CD4-positive, CD25-positive, alpha-beta regulatory T cell (primary cell): ENCODE results near the gene LEKR1. TPM values are rescaled to one million over a fixed set of nuclear protein-coding genes. Genes with fewer than 3 reads are reported as not detected.

Source experiments
- ATAC-seq, 2 donors: fragments of 150-1000 bp; cut with Tn5 transposase; one replicate each; pipeline ENCODE4 v1.10.0; 2021; ENCODE audit warnings: low read depth in 2 of 2, moderate number of reproducible peaks in 2 of 2, moderate library complexity in 1 of 2
- DNase-seq, 3 donors: peaks; one replicate each; pipeline versions ENCODE4 v3.0.0 to v3.0.0-alpha.2; 2012 to 2022; ENCODE audit warnings: mixed read lengths in 1 of 3
- H3K27ac ChIP-seq: one replicate; pipeline ENCODE4 v1.7.0; 2013; ENCODE audit warnings: mild to moderate bottlenecking, low read length; ENCODE audit not compliant: insufficient read depth, poor library complexity, severe bottlenecking
- H3K27me3 ChIP-seq: one replicate; pipeline ENCODE4 v1.7.0; 2013; ENCODE audit warnings: low read length; ENCODE audit not compliant: control insufficient read depth, insufficient read depth
- H3K36me3 ChIP-seq: one replicate; pipeline ENCODE4 v1.7.0; 2013; ENCODE audit warnings: mild to moderate bottlenecking, low read length, moderate library complexity; ENCODE audit not compliant: control insufficient read depth, insufficient read depth
- H3K4me1 ChIP-seq: 2 replicates; pipeline ENCODE4 v1.7.0; 2013; ENCODE audit warnings: mild to moderate bottlenecking, low read length; ENCODE audit not compliant: insufficient read depth, control insufficient read depth, poor library complexity, severe bottlenecking
- H3K4me3 ChIP-seq: one replicate; pipeline ENCODE4 v1.7.0; 2013; ENCODE audit warnings: low read depth, mild to moderate bottlenecking, low read length, moderate library complexity
- H3K9me3 ChIP-seq, 2 experiments: 1 replicate in 1 of 2; 2 replicates in 1 of 2; pipeline ENCODE4 v1.7.0; 2013; ENCODE audit warnings: low read length in 2 of 2, mild to moderate bottlenecking in 1 of 2, moderate library complexity in 1 of 2; ENCODE audit not compliant: control insufficient read depth in 2 of 2
- H3K27ac Mint-ChIP-seq, 3 donors: one replicate each; pipeline ENCODE4 v1.8.0; 2020 to 2022; ENCODE audit warnings: mild to moderate bottlenecking in 3 of 3, mixed read lengths in 3 of 3, moderate library complexity in 2 of 3
- H3K27me3 Mint-ChIP-seq: one replicate; pipeline ENCODE4 v1.8.0; 2022; ENCODE audit warnings: mild to moderate bottlenecking, mixed read lengths
- H3K36me3 Mint-ChIP-seq: one replicate; pipeline ENCODE4 v1.8.0; 2020; ENCODE audit warnings: mixed read lengths
- H3K4me1 Mint-ChIP-seq, 4 donors: one replicate each; pipeline ENCODE4 v1.8.0; 2020 to 2022; ENCODE audit warnings: mixed read lengths in 4 of 4, mild to moderate bottlenecking in 1 of 4
- H3K4me3 Mint-ChIP-seq, 4 donors: one replicate each; pipeline ENCODE4 v1.8.0; 2020 to 2022; ENCODE audit warnings: mild to moderate bottlenecking in 4 of 4, mixed read lengths in 4 of 4, moderate library complexity in 3 of 4
- H3K9me3 Mint-ChIP-seq, 7 donors: one replicate each; pipeline ENCODE4 v1.8.0; 2020 to 2022; ENCODE audit warnings: mixed read lengths in 7 of 7, mild to moderate bottlenecking in 3 of 7, moderate library complexity in 2 of 7
- polyA plus RNA-seq, 4 donors: library from polyadenylated mRNA; unstranded; fragments of 300-500 nt; fragmentation: Illumina TruSeq; gene quantifications; one replicate each; pipeline ENCODE4 v1.2.3, GENCODE V29; 2021
- total RNA-seq: library from RNA; stranded (reverse); gene quantifications from one replicate; pipeline ENCODE4 v1.2.3, GENCODE V29; 2022

The LEKR1 gene
- total and polyA plus RNA-seq, 5 donors from 2014 or later: 0.44 to 2.4 (median 0.99) TPM

GRCh38 chr3:156831006-156831405 lies 4.9 kb downstream of the LEKR1 start:
- Mint-ChIP-seq H3K27ac (no peak overlapping the region), H3K4me3 (no peak overlapping the region), H3K27me3 (peaks cover 4% of the 10 kb centered on the region), H3K9me3 (no peaks in the 10 kb centered on the region), H3K4me1 (peaks cover 5 to 14% (median 9%) of the 10 kb centered on the region in 4 donors), H3K36me3 (no peaks in the 10 kb centered on the region)
- Histone ChIP-seq H3K4me3 (no peak overlapping the region), H3K27ac (no peak overlapping the region), H3K9me3 (no peaks in the 10 kb centered on the region), H3K36me3 (no peaks in the 10 kb centered on the region), H3K4me1 (peaks cover 10% of the 10 kb centered on the region), H3K27me3 (no peaks in the 10 kb centered on the region)
- no peak for DNase-seq
- ATAC-seq: no peak

- Histone ChIP-seq H3K36me3 (no peaks in the 10 kb centered on the region), H3K27me3 (no peaks in the 10 kb centered on the region), H3K4me3 (no peak overlapping the region), H3K4me1 (no peaks in the 10 kb centered on the region), H3K9me3 (no peaks in the 10 kb centered on the region), H3K27ac (no peak overlapping the region)
- peaks cover 0 to 2% (median 0%) of the 10 kb centered on the region in 4 donors for H3K4me1 Mint-ChIP-seq
- peaks cover 4% of the 10 kb centered on the region for H3K27me3 Mint-ChIP-seq
- DNase-seq (no peak), ATAC-seq (no peak)
- no peak overlapping the region for H3K4me3 Mint-ChIP-seq
- no peaks in the 10 kb centered on the region for H3K36me3 Mint-ChIP-seq
- H3K27ac Mint-ChIP-seq: no peak overlapping the region
- no peaks in the 10 kb centered on the region for H3K9me3 Mint-ChIP-seq
These were observed 8.3 kb downstream of the LEKR1 start for GRCh38 chr3:156834435-156834834.

GRCh38 chr3:156834962-156835535 lies 8.9 kb downstream of the LEKR1 start:
- no peak overlapping the region for H3K27ac Mint-ChIP-seq
- no peaks in the 10 kb centered on the region for H3K9me3 Mint-ChIP-seq
- Histone ChIP-seq H3K4me1 (no peaks in the 10 kb centered on the region), H3K4me3 (no peak overlapping the region), H3K9me3 (no peaks in the 10 kb centered on the region), H3K27me3 (no peaks in the 10 kb centered on the region), H3K27ac (no peak overlapping the region), H3K36me3 (no peaks in the 10 kb centered on the region)
- H3K36me3 Mint-ChIP-seq: no peaks in the 10 kb centered on the region
- H3K4me1 Mint-ChIP-seq: peaks cover 0 to 2% (median 0%) of the 10 kb centered on the region in 4 donors
- H3K4me3 Mint-ChIP-seq: no peak overlapping the region
- DNase-seq (no peak), ATAC-seq (no peak)
- H3K27me3 Mint-ChIP-seq: peaks cover 4% of the 10 kb centered on the region

GRCh38 chr3:156836701-156837100 lies 10.5 kb downstream of the LEKR1 start:
- Mint-ChIP-seq H3K36me3 (no peaks in the 10 kb centered on the region), H3K27ac (no peak overlapping the region), H3K4me3 (no peak overlapping the region), H3K9me3 (no peaks in the 10 kb centered on the region), H3K4me1 (peaks cover 0 to 2% (median 0%) of the 10 kb centered on the region in 4 donors), H3K27me3 (peaks cover 4% of the 10 kb centered on the region)
- ATAC-seq (no peak), DNase-seq (no peak)
- H3K27me3 ChIP-seq: no peaks in the 10 kb centered on the region
- H3K9me3 ChIP-seq: no peaks in the 10 kb centered on the region
- no peak overlapping the region for H3K4me3 ChIP-seq
- H3K36me3 ChIP-seq: no peaks in the 10 kb centered on the region
- no peaks in the 10 kb centered on the region for H3K4me1 ChIP-seq
- no peak overlapping the region for H3K27ac ChIP-seq

GRCh38 chr3:156837115-156837514 lies 11.0 kb downstream of the LEKR1 start:
- no peaks in the 10 kb centered on the region for H3K36me3 Mint-ChIP-seq

GRCh38 chr3:156838035-156838434 lies 11.9 kb downstream of the LEKR1 start:
- no peak overlapping the region for H3K4me3 ChIP-seq
- DNase-seq (no peak), ATAC-seq (no peak)
- H3K9me3 ChIP-seq: no peaks in the 10 kb centered on the region
- Mint-ChIP-seq H3K9me3 (no peaks in the 10 kb centered on the region), H3K4me3 (no peak overlapping the region), H3K27ac (no peak overlapping the region), H3K4me1 (no peaks in the 10 kb centered on the region), H3K27me3 (peaks cover 16% of the 10 kb centered on the region), H3K36me3 (no peaks in the 10 kb centered on the region)
- H3K27me3 ChIP-seq: no peaks in the 10 kb centered on the region
- H3K27ac ChIP-seq: no peak overlapping the region
- H3K36me3 ChIP-seq: no peaks in the 10 kb centered on the region
- H3K4me1 ChIP-seq: no peaks in the 10 kb centered on the region

More at GRCh38 chr3:156837115-156837514, 11.0 kb downstream of the LEKR1 start:
- H3K27me3 Mint-ChIP-seq: peaks cover 8% of the 10 kb centered on the region
- H3K4me3 ChIP-seq: no peak overlapping the region
- DNase-seq (no peak), ATAC-seq (no peak)
- no peak overlapping the region for H3K27ac ChIP-seq
- no peaks in the 10 kb centered on the region for H3K4me1 Mint-ChIP-seq
- no peak overlapping the region for H3K27ac Mint-ChIP-seq
- no peaks in the 10 kb centered on the region for H3K4me1 ChIP-seq
- no peaks in the 10 kb centered on the region for H3K9me3 ChIP-seq
- H3K4me3 Mint-ChIP-seq: no peak overlapping the region
- H3K36me3 ChIP-seq: no peaks in the 10 kb centered on the region
- no peaks in the 10 kb centered on the region for H3K9me3 Mint-ChIP-seq
- H3K27me3 ChIP-seq: no peaks in the 10 kb centered on the region

GRCh38 chr3:156840826-156841689 lies 14.9 kb downstream of the LEKR1 start:
- H3K36me3 ChIP-seq: no peaks in the 10 kb centered on the region
- peaks cover 21% of the 10 kb centered on the region for H3K27me3 Mint-ChIP-seq
- no peak for ATAC-seq
- H3K9me3 Mint-ChIP-seq: no peaks in the 10 kb centered on the region
- H3K4me3 Mint-ChIP-seq: no peak overlapping the region
- H3K4me3 ChIP-seq: no peak overlapping the region
- no peak overlapping the region for H3K27ac Mint-ChIP-seq
- no peaks in the 10 kb centered on the region for H3K9me3 ChIP-seq
- no peaks in the 10 kb centered on the region for H3K4me1 ChIP-seq
- DNase-seq: no peak
- no peak overlapping the region for H3K27ac ChIP-seq
- H3K4me1 Mint-ChIP-seq: no peaks in the 10 kb centered on the region
- no peaks in the 10 kb centered on the region for H3K27me3 ChIP-seq
- H3K36me3 Mint-ChIP-seq: no peaks in the 10 kb centered on the region
